Measurements from ENCODE around the gene BTC. TPM values are rescaled to one million over a fixed set of nuclear protein-coding genes. Genes with fewer than 3 reads are reported as not detected.
"Not testable (repeated sequence)": the region's sequence is repeated elsewhere in the genome, so short reads cannot be mapped to it uniquely, and the experiment has no call there.

BTC gene
- total and polyA plus RNA-seq, 9 of the 15 experiments (the other 6 are each of a cell fraction or from before 2014, with no cell fraction given), result not detected

DNA sequence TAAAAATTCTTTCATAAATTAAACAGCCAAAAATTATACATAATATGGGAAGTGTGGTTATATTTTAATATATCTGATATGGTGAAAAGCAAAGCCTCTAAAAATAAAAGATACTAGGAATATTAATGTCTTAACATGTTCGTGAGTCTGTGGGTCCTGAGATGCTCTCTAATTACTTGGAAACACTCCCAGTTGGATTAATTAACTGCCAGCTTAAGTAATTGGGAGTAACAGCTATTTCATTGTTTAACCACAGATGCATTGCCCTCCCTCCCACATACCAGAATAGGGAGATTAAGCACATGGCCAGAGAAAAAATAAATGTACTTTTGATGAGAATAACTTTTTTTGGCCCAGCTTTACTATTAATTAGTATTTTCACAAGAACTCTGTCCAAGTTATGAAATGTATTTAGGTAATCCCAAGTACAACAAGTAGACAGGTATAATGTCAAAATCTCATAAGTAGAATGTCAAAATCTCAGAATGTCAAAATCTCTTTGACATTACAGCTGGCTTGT lies 79.7 kb downstream of the BTC start (continued):
- TF ChIP-seq, protein P1, sequence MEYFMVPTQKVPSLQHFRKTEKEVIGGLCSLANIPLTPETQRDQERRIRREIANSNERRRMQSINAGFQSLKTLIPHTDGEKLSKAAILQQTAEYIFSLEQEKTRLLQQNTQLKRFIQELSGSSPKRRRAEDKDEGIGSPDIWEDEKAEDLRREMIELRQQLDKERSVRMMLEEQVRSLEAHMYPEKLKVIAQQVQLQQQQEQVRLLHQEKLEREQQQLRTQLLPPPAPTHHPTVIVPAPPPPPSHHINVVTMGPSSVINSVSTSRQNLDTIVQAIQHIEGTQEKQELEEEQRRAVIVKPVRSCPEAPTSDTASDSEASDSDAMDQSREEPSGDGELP (CRISPR knock-in tag; IDR thresholded peaks at IDR 0.05; ENCODE audit: borderline replicate concordance), result no peak
- TF ChIP-seq SMARCA4 (IDR thresholded peaks at IDR 0.05) (no peak), MAFG (tag; conservative IDR thresholded peaks at IDR 0.05) (no peak), MECOM (CRISPR knock-in tag; IDR thresholded peaks at IDR 0.05) (no peak), ZNF561 (CRISPR knock-in tag; conservative IDR thresholded peaks at IDR 0.05) (no peak), ZNF140 (CRISPR knock-in tag; IDR thresholded peaks at IDR 0.05) (no peak), TCF7L2 (IDR thresholded peaks at IDR 0.05; ENCODE audit: low read depth, low read length) (no peak)
- TF ChIP-seq, protein P2, sequence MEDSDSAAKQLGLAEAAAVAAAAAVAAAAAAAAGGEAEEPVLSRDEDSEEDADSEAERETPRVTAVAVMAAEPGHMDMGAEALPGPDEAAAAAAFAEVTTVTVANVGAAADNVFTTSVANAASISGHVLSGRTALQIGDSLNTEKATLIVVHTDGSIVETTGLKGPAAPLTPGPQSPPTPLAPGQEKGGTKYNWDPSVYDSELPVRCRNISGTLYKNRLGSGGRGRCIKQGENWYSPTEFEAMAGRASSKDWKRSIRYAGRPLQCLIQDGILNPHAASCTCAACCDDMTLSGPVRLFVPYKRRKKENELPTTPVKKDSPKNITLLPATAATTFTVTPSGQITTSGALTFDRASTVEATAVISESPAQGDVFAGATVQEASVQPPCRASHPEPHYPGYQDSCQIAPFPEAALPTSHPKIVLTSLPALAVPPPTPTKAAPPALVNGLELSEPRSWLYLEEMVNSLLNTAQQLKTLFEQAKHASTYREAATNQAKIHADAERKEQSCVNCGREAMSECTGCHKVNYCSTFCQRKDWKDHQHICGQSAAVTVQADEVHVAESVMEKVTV (CRISPR knock-in tag; IDR thresholded peaks at IDR 0.05), result no peak

DNA sequence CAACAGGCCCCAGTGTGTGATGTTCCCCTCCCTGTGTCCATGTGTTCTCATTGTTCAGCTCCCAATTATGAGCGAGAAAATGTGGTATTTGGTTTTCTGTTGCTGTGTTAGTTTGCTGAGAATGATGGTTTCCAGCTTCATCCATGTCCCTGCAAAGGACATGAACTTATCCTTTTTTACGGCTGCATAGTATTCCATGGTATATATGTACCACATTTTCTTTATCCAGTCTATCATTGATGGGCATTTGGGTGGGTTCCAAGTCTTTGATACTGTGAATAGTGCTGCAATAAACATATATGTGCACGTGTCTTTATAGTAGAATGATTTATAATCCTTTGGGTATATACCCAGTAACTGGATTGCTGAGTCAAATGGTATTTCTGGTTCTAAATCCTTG lies 86.2 kb downstream of the BTC start:
- not testable (repeated sequence) for H3K9ac ChIP-seq (ENCODE audit: insufficient read depth in 1 of 2, low read depth in 2 of 2, low read length in 2 of 2)

More for the DNA sequence above, 86.2 kb downstream of the BTC start:
- ATAC-seq; H3K36me3 ChIP-seq (ENCODE audit: control insufficient read depth, insufficient read depth, low read length); intact Hi-C loops (cut with micrococcal nuclease); H3K4me3 ChIP-seq; H3K9me3 ChIP-seq (replicated peaks; ENCODE audit: control insufficient read depth, insufficient read depth, low read depth, low read length); H3K4me2 ChIP-seq (ENCODE audit: insufficient read depth, low read length); H3K27ac ChIP-seq (ENCODE audit: extremely low read depth, low read depth, low read length); H2AFZ ChIP-seq (ENCODE audit: low read depth, low read length); BruUV-seq (replicated peaks); H4K20me1 ChIP-seq (replicated peaks; ENCODE audit: control insufficient read depth, insufficient read depth, low read length); in situ Hi-C loops (cut with MboI); FAIRE-seq; H3K27me3 ChIP-seq (ENCODE audit: control insufficient read depth in 2 of 2, insufficient read depth in 2 of 2, low read length in 2 of 2); DNase-seq (ENCODE audit: extremely low read depth in 1 of 4, low spot score in 3 of 4); H3K9me1 ChIP-seq (ENCODE audit: control insufficient read depth, insufficient read depth, low read length); POLR2A ChIA-PET; CTCF ChIA-PET (ENCODE audit: low intra/inter-chr PET ratio); H3K79me2 ChIP-seq (ENCODE audit: control insufficient read depth, insufficient read depth, low read length); H3K4me1 ChIP-seq (replicated peaks in 1 of 2; ENCODE audit: control insufficient read depth in 2 of 2, insufficient read depth in 2 of 2, low read length in 2 of 2): not testable (repeated sequence)
- peak; percentile 56 for TF ChIP-seq RBM25 (IDR thresholded peaks at IDR 0.05; ENCODE audit: low read depth, low read length, severe bottlenecking)
- peak; percentile 71 for TF ChIP-seq ZNF146 (CRISPR knock-in tag; IDR thresholded peaks at IDR 0.05; ENCODE audit: unreplicated experiment)
- 5% methylated on average over 2 of the region's 3 CpGs for WGBS (ENCODE audit: insufficient coverage, low coverage, missing lambda C conversion rate)

Other genes with a start within 250 kb of the BTC start
- not detected in 2 replicates for gene PARM1, start 138.6 kb upstream of the BTC start, total RNA-seq (2014; rRNA removed)
- not detected in 2 replicates for gene PARM1, start 138.6 kb upstream of the BTC start, total RNA-seq (2014; rRNA removed; fragmentation: Illumina TruSeq; extraction: Trizol)
- not detected in 2 replicates for gene PARM1, start 138.6 kb upstream of the BTC start, total RNA-seq (2015; rRNA removed; fragmentation: Illumina TruSeq; extraction: Trizol)
- 0.07 and 0.09 TPM in 2 replicates for gene PARM1, start 138.6 kb upstream of the BTC start, total RNA-seq (2021)
- gene PARM1, start 138.6 kb upstream of the BTC start, polyA plus RNA-seq (2011; rRNA removed), result not detected in 2 replicates
- not detected in 2 replicates for gene PARM1, start 138.6 kb upstream of the BTC start, polyA plus RNA-seq (2014; fragmentation: Illumina TruSeq; extraction: Trizol)
- gene PARM1, start 138.6 kb upstream of the BTC start, polyA plus RNA-seq (2014; fragmentation: Nextera tagmentation; extraction: Ambion mirVana), result not detected
- not detected in 2 replicates for gene PARM1, start 138.6 kb upstream of the BTC start, polyA plus RNA-seq (2014; rRNA removed)